ENCODE results near the gene ATP8B3.

Gene ATP8B3

DNA sequence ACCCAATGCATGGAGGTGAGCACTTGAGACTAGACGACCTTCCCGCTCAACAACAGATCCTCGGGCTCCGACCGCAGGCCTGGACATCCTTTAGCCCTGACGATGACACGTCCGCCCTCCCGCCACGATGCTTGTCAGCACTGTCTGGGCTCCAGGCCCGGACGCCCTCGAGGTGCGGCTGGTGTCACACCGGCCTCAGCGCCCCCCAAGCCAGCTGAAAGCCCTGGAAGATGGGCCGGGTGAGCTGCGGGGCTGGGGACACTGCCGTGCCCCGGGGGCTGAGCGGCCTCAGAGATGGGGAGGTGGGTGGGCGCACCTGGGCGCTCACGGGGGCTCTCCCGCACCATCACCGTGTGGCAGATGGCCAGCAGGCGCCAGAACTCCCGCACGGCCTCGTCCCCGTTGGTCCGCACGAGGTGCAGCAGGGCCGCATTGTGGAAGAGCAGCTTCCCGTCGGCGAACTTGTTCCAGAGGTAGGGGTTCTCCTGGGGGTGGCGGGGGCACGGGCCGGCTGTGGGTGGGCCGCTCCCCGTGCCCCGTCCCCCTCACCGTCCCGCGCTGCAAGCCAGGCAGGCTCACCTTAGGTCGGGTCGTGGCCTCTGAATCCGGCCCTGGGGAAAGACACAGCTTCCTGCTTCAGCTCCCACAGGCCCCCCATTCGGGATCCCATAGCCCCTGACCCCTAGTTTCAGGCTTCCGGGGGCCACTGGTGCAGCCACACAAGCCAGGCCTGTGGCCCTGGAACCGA lies 15.5 kb downstream of the ATP8B3 start:
- no peak for DNase-seq (ENCODE audit: low read depth)

DNA sequence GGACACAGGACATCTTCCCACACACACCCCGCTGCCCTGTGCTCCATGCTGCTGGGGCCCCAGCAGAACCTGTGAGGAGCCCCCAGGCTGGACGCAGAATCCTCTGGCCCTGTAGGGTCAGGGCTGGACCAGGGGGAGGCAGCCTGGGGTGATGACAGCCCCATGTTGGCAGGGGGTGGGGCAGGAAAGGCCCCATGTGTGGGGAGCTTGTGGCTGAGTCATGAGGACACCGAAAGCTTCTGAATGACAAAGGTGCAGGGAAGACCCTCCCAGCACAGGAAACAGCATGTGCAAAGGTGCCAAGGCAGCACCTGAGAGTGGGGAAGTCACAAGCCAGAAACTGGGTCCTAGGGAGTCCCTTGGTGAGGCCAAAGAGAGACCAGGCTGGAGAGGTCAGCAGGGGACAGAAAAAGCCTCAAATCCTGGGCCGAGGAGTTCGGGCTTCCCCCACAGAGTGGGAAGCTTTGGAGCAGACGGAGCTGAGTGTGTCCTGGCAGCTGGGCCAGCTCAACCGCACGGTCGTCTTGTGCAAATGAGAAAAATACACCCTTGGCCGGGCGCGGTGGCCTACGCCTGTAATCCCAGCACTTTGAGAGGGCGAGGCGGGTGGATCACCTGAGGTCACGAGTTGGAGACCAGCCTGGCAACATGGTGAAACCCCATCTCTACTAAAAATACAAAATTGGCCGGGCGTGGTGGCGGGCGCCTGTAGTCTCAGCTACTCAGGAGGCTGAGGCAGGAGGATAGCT lies 17.5 kb downstream of the ATP8B3 start:
- no peak for DNase-seq (ENCODE audit: low read depth)

DNA sequence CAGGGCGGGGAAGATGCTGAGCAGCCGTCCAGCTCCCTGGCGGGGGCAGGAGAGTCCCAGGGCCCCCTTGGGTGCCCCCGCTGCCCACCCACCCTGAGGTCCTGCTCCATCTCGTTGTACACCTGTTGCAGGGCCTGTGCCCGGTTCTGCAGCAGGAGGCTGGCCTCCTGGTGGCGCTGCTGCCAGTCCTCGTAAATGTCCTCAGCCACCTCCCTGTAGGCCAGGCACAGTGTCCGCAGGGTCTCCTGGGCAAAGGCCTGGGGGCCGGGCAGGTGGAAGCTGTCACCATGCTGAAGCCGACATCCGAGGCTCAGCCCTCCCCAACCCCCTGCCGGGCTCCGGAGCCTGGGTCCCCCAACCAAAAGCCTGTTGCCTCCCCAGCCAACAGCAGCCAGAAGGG lies 20.2 kb downstream of the ATP8B3 start:
- no peak for DNase-seq (ENCODE audit: low read depth)

DNA sequence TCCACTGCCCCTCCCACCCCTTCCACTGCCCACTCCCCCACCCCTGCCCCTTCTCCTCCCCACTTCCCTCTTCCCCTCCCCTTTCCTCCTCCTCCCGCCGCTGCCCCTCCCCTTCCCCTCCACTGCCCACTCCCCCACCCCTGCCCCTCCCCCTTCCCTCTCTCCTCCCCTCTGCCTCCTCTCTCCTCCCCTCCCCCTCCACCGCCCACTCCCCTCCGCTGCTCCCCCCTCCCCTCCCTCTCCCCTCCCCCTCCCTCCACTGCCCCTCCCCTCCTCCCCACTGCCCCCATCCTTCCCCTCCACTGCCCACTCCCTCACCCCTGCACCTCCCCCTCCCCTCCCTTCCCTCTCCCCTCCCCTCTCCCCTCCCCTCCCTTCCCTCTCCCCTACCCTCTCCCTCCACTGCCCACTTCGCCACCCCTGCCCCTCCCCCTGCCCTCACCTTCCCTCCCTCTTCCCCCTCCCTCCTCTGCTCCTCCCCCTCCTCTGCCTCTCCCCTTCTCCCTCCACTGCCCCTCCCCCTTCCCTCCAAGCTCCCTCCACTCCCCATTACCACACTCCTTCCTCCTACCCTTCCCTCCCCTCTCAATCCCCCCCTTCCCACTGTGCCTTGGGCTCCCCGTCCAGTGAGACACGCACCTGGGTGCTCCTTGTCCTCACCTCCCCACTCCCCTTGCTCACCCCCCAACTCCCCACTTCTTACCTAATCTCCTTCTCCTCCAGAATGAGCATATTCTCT lies 21.9 kb downstream of the ATP8B3 start:
- no peak for DNase-seq (ENCODE audit: low read depth)

DNA sequence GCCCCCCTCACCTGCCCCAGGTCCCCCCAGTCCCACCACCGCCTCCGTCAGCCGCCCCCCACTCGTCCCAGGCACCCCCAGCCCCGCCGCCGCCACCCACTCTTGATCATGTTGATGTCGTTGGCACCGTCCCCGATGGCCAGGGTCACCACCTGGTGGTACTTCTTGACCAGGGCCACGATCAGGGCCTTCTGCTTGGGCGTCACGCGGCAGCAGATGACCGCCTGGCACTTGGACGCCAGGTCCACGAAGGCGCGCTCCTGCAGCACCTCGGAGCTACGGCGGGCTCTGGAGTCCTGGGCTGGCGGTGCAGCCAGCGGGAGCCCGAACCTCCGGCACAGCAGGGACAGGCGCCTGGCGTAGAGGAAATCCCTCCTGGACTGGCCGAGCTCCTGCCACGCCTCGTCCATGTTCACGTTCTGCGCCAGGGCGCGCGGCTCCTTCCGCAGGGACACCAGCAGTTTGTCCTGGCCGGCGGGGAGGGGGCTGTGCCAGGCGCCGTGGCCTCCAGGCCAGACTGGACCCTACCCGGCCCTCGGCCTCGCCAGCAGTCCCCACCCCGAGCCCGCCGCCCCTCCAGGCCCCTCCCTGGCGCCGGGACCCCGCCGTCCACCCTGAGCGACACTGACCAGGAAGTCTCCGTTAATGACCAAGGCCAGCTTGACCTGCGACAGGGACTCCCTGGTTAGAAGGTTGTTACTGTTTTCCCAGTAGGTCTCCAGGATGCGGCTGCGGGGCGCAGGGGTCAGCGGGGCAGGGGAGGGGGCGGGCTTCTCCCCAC lies 22.6 kb downstream of the ATP8B3 start:
- no peak for DNase-seq (ENCODE audit: low read depth)

DNA sequence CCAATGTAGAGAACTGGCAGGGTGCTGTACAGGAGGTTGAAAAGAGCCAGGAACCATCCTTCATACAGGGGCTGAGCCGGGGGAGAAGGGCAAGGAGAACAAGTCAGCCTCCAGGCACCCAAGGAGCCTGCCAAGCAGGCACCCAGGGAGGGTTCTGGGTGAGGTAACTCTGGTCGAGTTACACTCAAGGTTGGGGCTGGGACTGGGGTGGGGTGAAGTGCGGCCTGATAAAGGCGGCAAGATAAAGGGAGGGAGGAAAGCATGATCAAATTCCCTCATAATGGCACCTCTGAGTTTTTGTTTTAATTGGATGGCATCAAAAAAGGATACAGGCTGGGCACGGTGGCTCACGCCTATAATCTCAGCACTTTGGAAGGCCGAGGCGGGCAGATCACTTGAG lies 25.0 kb downstream of the ATP8B3 start:
- DNase-seq (ENCODE audit: low read depth), result no peak

DNA sequence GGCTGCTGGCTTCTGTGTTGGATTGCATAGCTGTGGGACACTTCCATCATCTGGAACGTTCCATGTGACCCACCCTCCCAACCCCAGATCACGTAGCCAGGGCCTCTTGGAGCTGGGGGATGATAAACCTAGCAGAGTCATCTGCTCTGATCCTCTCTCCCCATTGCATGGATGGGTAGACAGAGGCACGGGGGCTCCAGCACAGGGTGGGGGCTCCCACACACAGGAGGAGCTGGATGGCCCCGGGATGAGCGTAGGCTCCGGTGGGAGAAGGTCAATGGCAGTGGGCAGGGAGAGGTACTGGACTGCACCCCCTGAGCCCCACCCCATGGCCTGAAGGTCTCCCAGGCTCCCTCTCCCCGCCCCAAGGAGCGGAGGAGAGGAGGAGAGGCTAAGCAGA lies 25.4 kb downstream of the ATP8B3 start:
- no peak for DNase-seq (ENCODE audit: low read depth)

DNA sequence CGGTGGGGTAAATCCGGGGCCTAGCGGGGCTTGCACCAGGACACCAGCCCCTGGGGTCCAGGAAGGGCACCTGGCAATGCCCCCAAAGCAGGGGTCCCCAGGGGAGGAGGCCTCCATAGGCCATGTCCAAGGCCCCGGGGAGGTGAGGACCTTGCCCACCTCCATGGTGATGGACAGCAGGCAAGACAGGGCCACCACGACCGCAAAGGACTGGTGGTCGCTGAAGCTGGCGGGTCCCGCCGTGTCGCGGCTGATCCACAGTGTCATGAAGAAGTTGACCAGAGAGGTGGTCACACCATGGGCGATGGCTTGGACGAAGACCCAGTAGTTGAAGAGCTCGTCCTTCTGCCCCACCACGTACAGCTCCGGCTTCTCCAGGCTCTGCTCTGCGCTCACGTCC lies 26.8 kb downstream of the ATP8B3 start:
- DNase-seq (ENCODE audit: low read depth), result no peak

DNA sequence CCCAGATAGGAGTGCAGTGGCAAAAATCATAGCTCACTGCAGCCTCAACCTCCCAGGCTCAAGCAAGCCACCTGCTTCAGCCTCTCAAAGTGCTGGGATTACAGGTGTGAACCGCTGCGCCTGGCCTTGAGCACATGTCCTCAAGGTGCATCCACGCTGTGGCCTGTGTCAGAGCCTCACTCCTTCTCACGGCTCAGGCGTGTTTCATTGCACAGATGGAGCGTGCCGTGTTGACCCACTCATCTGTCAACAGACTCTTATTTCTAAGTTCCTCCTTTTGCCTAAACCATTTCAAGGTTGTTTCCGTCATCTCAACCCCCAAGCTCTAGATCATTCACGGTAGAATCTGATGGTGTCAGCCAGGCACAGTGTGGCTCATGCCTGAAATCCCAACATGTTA lies 28.2 kb downstream of the ATP8B3 start:
- DNase-seq (ENCODE audit: low read depth), result no peak

DNA sequence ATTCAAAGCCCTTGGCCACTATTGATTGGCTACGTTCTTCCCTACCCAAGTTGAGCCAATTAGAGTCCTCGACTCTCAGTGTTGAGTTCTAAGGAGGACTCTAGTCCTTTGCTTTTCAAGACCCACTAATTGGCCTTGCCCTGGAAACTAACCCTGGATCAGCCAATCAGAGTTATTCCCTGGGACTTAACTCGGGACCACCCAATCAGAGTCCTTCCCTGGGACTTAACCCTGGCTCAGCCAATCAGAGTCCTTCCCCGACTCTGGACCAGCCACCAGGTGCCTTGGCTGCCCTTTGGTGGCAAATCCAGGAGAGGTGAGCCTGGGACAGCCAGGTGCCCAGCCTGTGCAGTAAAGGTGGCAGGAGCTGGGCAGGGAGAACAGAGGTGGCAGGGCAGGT lies 28.7 kb downstream of the ATP8B3 start:
- no peak for DNase-seq (ENCODE audit: low read depth)

DNA sequence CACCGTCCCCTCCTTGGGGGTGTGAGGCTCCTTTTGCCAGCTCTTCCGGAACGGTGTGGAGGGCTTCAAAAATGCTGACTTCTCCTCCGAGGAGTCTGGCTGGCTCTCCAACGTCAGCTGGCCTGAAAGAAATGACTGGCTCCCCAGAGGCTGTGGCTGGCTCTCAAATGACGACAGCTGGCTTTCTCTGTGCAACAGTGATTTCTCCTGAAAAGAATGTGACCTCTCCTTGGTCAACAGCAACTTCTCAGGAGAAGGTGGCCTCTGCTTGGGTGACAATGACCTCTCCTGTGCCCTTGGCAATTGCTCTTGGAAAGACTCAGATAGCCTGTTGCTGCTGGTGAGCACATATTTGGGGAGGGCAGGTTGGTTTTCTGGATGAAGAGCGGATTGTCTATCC lies 29.6 kb downstream of the ATP8B3 start:
- no peak for DNase-seq (ENCODE audit: low read depth)

DNA sequence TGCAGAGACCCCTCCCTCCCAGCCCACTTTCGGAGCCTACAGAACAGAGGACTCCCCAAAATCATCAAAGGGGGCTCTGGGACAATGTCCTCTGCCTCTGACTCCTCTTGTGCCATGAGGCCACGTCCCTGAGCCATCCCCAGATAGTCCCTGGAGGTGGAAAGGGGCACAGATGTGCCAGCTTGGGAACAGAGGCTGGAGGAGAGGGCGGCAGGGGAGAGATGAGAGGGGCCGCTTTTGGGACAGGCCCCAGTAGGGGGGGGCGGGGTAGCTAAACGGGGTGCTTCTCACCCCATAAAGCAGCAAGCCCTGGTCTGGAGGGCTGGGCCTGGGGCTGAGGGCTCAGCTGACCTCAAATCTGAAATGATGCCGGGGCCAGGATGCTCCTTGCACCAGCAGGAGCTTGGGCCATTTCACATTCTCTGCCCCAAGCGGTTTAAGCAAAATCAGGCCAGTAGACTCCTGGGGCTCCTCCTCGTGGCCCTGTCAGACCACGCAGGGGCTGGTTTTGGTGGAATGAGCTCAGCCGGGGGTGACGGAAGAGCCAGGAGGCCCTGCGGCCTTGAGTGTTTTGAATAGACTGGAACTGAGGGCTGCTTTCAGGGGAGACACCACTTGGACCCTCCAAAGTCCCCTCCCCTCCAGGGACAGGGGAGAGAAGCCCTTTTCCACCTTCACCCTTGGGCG lies 31.7 kb downstream of the ATP8B3 start:
- no peak for DNase-seq (ENCODE audit: low read depth)

DNA sequence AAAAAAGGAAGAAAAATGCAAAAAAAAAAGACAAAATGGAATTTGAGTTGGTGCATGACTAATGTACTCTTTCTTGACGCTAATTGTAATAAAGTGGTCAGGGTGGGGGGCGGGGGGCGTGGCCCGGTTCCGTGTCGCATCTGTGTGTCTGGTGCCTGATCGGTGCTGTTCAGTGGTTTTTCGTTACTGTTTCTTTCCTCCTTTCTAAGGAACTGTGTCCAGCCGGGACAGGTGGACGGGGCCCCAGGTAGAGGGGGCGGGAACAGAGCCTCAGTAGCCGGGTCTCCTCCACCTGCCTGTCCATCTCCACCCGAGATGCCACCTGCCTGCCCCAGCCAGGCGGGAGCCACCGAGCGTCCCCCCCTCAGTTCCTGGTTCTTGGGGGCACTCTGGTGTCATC lies 32.5 kb downstream of the ATP8B3 start:
- DNase-seq (ENCODE audit: low read depth), result no peak

DNA sequence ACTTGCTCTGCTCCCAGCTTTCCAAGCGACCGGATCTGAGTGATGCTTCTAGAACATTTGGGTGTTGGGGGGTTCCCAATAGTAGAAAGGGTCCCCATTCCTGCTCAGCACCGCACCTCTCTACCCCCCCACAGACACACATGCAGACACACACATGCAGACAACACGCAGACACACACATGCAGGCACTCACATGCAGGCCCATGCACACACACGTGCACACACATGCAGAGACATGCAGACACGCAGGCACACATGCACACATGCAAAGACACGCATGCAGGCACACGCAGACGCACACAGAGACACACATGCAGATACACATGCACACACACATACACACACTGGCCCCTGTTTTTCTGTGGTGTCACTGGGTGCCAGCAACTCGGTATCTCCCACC lies 34.9 kb downstream of the ATP8B3 start:
- DNase-seq (ENCODE audit: low read depth), result no peak

DNA sequence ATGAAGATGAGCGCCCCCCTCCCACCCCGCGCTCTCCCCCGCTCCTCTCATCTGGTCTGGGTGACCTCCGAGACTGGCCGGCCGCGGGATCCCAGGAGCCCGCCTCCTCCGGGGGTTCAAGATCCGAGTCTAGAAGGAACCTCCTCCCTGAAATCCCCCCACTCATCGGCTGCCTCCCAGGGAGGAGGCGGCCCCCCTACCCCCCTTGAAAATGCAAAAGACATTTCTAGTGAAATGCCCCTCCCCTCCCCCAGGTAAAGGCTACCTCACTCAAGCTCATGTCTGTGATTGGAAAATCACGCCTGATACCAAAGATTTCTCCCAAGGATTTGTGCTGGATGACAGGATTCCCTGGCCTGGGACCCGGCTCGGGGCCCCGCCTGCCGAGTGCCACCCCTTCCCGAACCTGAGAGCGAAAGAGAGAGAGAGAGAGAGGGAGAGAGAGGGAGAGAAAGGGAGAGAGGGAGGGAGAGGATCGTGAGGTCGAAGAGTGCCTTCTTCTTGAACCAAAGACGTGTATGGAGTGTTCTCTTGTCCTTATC lies 35.4 kb downstream of the ATP8B3 start:
- DNase-seq (ENCODE audit: low read depth), result no peak

DNA sequence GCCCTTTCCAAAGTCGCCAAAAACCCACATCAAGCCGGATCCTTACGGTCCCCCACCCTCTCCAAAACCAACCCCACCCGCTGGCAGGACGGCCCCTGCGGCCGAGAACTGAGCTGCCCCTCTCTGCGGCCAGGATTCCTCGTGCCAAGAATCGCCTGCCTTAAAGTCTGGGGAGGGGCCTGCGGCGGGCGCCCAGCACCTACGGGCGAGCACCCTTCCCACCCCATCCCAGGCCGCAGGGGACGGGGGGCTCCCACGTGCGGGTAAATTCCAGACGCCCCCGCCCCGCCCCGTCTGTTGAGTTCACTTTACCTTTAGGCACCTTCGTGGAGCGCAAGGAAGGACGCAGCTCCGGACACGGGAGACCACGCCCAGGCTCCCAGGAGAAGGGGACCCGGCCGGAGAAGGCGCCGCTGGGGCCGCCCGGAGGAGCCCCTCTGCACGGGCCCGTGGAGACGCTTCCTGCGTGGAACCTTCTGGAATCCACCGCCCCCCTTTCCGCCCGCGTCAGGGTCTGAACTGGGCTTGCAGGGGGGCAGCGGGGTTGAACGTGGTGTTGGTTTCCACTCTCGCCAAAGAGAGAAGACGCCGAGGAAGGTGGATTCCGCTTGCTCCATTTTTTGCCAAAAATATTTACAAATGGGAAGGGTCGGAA lies 36.0 kb downstream of the ATP8B3 start:
- DNase-seq (ENCODE audit: low read depth), result no peak

DNA sequence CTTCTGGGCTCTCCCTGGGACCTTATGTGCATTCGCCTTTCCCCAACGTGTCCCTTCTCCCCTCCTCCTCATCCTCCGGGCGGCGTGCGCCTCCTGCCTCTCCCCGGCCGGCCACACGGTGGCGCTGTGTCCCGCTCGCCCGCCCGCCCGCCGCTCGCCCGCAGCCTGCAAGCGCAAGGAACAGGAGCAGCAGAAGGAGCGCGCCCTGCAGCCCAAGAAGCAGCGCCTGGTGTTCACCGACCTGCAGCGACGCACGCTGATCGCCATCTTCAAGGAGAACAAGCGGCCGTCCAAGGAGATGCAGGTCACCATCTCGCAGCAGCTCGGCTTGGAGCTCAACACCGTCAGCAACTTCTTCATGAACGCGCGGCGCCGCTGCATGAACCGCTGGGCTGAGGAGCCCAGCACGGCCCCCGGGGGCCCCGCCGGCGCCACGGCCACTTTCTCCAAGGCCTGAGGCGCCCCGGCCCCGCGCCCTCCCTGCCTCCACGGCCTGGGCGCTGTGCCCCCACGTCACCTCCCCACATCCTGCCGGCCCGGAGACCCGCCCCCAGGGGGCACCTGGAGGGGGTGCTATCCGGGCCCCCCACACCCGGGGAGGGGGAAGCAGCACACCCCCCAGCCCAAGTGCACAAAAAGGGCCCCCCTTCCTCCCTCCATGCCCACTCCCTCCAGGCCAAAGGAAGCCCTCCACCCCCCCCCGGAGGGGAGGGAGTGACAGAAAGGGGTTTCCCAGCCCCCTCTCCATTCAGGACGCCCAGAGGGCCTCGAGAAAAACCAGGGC lies 36.9 kb downstream of the ATP8B3 start:
- DNase-seq (ENCODE audit: low read depth), result no peak

DNA sequence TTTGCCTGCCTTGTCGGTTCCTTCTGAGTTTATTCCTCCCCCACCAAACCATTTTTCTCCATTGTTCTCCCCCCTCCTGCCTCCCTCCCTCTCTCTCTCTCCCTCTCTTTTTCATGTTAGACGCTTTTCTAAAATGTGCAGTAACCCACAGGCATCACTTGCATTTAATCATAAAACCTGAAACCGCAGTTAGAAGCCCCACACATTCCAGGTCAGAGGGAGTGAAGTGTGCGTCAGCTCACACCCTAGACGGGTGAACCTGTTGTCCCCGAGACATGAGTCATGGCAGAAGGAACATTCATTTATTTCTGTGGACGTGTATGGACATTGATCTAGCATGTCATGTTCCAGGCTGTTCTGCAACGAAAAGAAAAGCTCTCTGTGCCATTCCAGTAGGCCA lies 38.9 kb downstream of the ATP8B3 start:
- no peak for DNase-seq (ENCODE audit: low read depth)

DNA sequence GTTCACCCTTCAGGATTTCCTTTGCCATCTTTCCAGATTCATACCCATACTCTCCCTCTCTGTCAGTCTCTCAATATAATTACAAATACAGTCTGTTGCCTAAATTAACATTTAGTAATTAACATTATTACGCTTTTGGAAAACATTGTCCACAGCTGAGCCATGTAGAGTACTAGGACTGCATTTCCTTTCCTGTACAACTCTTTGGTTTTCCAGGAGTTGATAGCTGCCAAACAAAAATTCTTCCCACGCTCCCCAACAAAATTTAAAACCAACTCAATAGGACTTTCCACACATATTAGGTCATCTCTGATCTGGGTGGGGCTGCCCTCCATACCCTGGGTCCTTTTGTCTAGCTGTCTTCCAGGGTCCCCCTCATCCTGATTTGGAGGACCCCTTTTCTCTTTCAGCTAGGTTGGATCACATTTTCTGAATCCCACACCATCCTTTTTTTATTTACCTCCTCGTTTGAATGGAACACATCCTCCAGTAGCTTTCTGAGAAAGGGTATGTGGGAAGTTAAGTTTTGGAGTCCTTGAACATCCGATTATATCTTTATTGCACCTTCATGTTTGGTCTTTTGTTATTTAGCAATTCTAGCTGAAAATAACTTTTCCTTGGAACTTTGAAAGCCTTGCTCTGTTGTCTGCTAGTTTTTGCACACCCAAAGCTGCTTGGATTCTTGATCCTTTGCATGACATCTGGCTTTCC lies 41.1 kb downstream of the ATP8B3 start:
- DNase-seq (ENCODE audit: low read depth), result no peak

DNA sequence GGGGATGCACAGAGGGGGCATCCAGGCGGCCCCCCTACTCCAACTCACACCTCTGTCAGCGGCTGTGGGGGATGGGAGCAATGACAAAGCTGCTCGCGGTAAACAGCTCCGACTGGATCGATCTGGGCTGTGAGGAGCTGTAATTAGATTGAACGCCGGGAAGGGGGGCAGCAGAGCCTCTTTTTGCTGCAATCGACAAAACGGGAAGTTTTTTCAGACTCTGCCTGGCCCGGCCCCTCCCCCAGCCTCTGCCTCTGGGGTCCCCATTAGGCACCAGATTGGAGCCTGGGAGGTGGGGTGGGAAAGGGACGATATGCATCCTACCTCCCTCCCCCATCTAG lies 42.5 kb downstream of the ATP8B3 start:
- DNase-seq (ENCODE audit: low read depth), result no peak
